Measurements from ENCODE around the gene SLC39A11.

- TF ChIP-seq CTCF (IDR thresholded peaks at IDR 0.05): no peak
- TF ChIP-seq REST (IDR thresholded peaks at IDR 0.05; ENCODE audit: insufficient read depth in 1 of 2, low read depth in 2 of 2, low read length in 1 of 2): no peak
- no peak for TF ChIP-seq POLR2AphosphoS5 (IDR thresholded peaks at IDR 0.05; ENCODE audit: low read depth, low read length)
- no peak for TF ChIP-seq SIN3A (IDR thresholded peaks at IDR 0.05; ENCODE audit: borderline replicate concordance, insufficient read depth, low read depth, low read length)
- TF ChIP-seq TCF7L2 (IDR thresholded peaks at IDR 0.05; ENCODE audit: low read depth, low read length): no peak
Measured at GRCh38 chr17:72838581-72838980, 253.9 kb downstream of the SLC39A11 start.

All from Panc1 (cell line).